Right lung (tissue), 5 donors: ENCODE data around the gene SUSD5. TPM values are rescaled to one million over a fixed set of nuclear protein-coding genes. Genes with fewer than 3 reads are reported as not detected.
"Not testable (repeated sequence)": the region's sequence is repeated elsewhere in the genome, so short reads cannot be mapped to it uniquely, and the experiment has no call there.

Experiments
- DNase-seq, 2 donors: peaks; one replicate each; pipeline ENCODE4 v3.0.0-alpha.2; 2013
- polyA plus RNA-seq, 5 donors: library from polyadenylated mRNA; unstranded; fragments of 120-200 nt; gene quantifications; one replicate each; pipeline versions ENCODE4 v1.2.1 to v1.2.3, GENCODE V29; 2013; ENCODE audit warnings: inconsistent platforms in 1 of 5, low replicate concordance in 1 of 5; ENCODE audit not compliant: insufficient read length in 5 of 5, insufficient read depth in 1 of 5

The SUSD5 gene
- polyA plus RNA-seq, 5 donors = 2.8 to 3.7 (median 3.4) TPM

GRCh38 chr3:33122991-33123390 lies 95.6 kb downstream of the SUSD5 start:
- DNase-seq = no peak

- DNase-seq = no peak
Observed at GRCh38 chr3:33119891-33120290, 98.7 kb downstream of the SUSD5 start.

GRCh38 chr3:33117461-33117860 lies 101.1 kb downstream of the SUSD5 start:
- DNase-seq = no peak

GRCh38 chr3:33115024-33115768 lies 103.4 kb downstream of the SUSD5 start:
- no peak for DNase-seq

GRCh38 chr3:33114622-33115023 lies 104.0 kb downstream of the SUSD5 start:
- DNase-seq = no peak

- DNase-seq = peak; percentile 94
Observed at GRCh38 chr3:33113772-33114621, 104.6 kb downstream of the SUSD5 start, which contains the start of gene CRTAP. Gene CRTAP (plus strand): TSS chr3:33114014. CDS start chr3:33114078, 64 bp downstream.

- no peak for DNase-seq
Observed at GRCh38 chr3:33111581-33111980, 107.0 kb downstream of the SUSD5 start.

- DNase-seq = not testable (repeated sequence)
Observed at GRCh38 chr3:33106854-33107253, 111.8 kb downstream of the SUSD5 start.

- no peak for DNase-seq
Observed at GRCh38 chr3:33105341-33105948, 113.2 kb downstream of the SUSD5 start.

GRCh38 chr3:33104803-33105202 lies 113.8 kb downstream of the SUSD5 start:
- DNase-seq = no peak

GRCh38 chr3:33103480-33103879 lies 115.1 kb downstream of the SUSD5 start:
- DNase-seq = no peak

GRCh38 chr3:33103034-33103433 lies 115.6 kb downstream of the SUSD5 start:
- no peak for DNase-seq

- DNase-seq = no peak
Observed at GRCh38 chr3:33100229-33100628, 118.4 kb downstream of the SUSD5 start.

Other genes starting within 250 kb of the SUSD5 start
- 10 to 100 TPM; 64.1 to 77.2 (median 70.7) TPM for gene GLB1, start 121.7 kb downstream of the SUSD5 start, polyA plus RNA-seq
- gene TMPPE, start 121.7 kb downstream of the SUSD5 start, polyA plus RNA-seq = 1 to 10 TPM; 1.3 to 2.9 (median 2.2) TPM
- 100 to 1,000 TPM; 217 to 265 (median 256) TPM for gene CRTAP, start 104.8 kb downstream of the SUSD5 start, polyA plus RNA-seq
- gene FBXL2, start 58.6 kb upstream of the SUSD5 start, polyA plus RNA-seq = 10 to 100 TPM; 24.7 to 34.0 (median 32.7) TPM
- 100 to 1,000 TPM in 4 of 5 donors, 10 to 100 TPM in 1; 98.3 to 143 (median 131) TPM for gene UBP1, start 221.6 kb upstream of the SUSD5 start, polyA plus RNA-seq